ENCODE results near the gene CDT1.

The CDT1 gene

DNA sequence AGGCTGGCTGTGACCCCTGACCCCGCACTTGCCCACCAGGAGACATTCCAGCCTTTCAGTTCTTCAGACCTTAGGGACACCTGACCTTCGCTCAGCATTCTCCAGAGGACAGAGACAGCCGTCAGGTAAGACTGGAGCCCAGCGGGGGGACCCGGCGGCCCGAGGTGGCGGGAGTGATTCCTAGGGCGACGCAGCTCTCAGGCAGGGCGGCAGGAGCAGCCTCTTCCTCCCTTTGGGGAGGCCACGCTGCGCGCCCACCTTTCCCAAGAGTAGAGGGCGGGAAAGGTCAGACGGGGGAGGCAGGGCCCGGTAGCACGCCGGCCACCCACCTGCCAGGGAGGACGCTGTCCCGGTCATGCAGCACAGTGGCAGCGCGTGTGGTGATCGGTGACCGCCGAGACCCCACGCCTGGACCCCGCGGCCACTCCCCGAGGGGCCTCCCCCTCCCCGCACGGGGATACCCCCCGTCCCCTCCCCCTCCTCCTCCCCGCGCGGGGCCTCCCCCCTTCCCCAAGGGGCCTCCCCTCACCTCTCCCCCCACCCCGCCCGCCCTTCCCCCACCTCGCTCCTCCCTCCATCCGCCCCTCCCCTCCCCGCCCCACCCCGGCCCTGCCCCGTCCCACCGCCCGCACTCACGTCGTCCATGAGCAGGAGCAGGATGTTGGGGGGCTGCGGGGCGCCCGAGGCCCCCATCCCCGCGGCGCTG, 52.7 kb downstream of the CDT1 start:
- ChIA-PET CTCF (interaction anchor here (1.6 kb wide), 1 partner anchor 17 kb away, joined by 7 read pairs; no protein-coding TSS in a partner anchor), POLR2A (ENCODE audit: low non-redundant PET) (no interaction called here)
- DNase-seq (ENCODE audit: low spot score) = peak; percentile 11
- H3K27ac ChIP-seq = peak overlapping the region; percentile 74
- TF ChIP-seq, protein P1, sequence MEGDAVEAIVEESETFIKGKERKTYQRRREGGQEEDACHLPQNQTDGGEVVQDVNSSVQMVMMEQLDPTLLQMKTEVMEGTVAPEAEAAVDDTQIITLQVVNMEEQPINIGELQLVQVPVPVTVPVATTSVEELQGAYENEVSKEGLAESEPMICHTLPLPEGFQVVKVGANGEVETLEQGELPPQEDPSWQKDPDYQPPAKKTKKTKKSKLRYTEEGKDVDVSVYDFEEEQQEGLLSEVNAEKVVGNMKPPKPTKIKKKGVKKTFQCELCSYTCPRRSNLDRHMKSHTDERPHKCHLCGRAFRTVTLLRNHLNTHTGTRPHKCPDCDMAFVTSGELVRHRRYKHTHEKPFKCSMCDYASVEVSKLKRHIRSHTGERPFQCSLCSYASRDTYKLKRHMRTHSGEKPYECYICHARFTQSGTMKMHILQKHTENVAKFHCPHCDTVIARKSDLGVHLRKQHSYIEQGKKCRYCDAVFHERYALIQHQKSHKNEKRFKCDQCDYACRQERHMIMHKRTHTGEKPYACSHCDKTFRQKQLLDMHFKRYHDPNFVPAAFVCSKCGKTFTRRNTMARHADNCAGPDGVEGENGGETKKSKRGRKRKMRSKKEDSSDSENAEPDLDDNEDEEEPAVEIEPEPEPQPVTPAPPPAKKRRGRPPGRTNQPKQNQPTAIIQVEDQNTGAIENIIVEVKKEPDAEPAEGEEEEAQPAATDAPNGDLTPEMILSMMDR (conservative IDR thresholded peaks at IDR 0.05; ENCODE audit: low read depth) = no peak

DNA sequence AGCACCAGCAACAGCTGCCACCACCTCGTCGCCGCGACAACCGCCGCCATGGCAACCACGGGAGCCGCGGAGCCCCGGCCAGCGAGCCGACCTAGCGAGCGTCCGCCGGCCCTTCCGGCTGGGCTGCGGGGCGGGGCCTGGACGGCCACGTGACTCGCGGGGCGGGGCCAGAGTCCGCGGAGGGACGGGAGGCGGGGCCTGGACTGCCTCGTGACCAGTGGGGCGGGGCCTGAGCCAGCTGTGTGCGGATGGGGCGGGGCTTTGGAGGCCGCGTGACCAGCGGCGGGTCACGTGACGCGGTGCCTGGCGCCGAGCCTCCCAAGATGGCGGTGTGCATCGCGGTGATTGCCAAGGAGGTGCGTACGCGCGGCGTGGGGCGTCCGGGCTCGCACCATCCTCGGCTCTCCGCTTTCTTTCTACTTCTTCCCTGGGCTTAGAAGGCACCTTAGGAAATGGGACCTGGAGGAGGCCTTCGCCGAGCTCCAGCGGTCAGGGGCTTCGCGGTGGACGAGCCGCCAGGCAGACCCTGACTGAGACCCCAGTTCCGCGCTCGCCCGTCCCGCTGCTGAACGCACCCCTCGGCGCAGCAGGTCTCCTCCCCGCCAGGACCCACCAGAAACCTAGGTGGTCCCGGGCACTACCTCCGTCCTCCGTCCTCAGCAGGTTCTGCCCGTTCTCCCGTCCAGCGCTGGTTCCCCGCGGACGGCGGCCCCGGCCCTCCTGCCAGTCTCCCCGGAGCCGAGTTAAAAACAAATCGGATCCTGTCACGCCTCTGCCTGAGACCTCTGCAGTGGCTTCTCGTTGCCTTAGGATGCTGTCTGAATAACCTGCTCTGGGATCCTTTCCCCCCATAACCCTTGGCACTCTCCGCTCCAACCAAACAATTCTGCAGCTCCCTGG, 53.5 kb downstream of the CDT1 start, which contains the start of the genes GALNS and TRAPPC2L:
Gene GALNS (minus strand): TSS at position 120 of the 900 bp plus-strand sequence. CDS start 70 bp downstream, at position 50.
Gene TRAPPC2L (plus strand): TSS at position 300 of the 900 bp plus-strand sequence. CDS start 24 bp downstream, at position 324.
- POLR2A ChIA-PET (ENCODE audit: low non-redundant PET) = no interaction called here
- H3K27ac ChIP-seq = peak within 1 kb of the TSS; percentile 74

DNA sequence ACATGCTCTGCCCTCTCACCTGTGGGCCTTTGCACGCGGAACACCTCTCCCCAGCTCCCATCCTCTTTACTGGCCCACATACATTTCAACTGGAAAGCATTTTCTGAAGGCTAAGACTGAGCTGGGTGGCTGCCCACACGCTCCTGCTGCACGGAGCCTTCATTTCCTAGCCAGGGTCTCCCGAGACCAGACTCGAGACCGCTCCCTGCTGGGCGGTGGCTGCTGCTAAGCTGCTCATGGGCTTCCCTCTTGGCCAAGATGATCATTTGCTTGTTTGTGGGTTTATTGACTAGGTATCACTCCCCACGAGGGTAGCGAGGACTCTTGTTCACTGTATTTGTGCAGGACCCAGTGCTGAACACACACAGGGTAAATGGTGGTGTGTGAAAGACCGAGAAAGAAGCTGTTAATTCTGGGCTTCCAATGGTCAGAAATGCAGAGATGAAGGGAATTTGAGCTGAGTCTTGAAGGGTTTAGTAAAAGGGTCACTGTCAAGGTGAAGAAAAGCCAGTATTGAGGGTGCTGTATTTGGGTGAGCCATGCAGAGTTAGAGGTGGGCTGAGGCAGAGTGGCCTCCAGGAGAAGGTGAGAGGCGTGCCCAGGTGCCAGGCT, 54.2 kb downstream of the CDT1 start:
- peak overlapping the region; percentile 74 for H3K27ac ChIP-seq
- ChIA-PET POLR2A (ENCODE audit: low non-redundant PET) (no interaction called here), CTCF (interaction anchor here (0.5 to 1.6 kb wide), 8 partner anchors 16 to 295 kb away, joined by 3 to 7 read pairs (median 4); no protein-coding TSS in a partner anchor)
- peak; percentile 52 for DNase-seq (ENCODE audit: low spot score)
- TF ChIP-seq, protein P1 (conservative IDR thresholded peaks at IDR 0.05; ENCODE audit: low read depth) = peak; percentile 66

More for the DNA sequence above, 53.5 kb downstream of the CDT1 start, which contains the start of the genes GALNS and TRAPPC2L:
- CTCF ChIA-PET = interaction anchor here (0.6 to 1.6 kb wide), 7 partner anchors 17 to 295 kb away, joined by 3 to 7 read pairs (median 4); no protein-coding TSS in a partner anchor
- TF ChIP-seq, protein P1 (conservative IDR thresholded peaks at IDR 0.05; ENCODE audit: low read depth) = no peak
- peak; percentile 98 for DNase-seq (ENCODE audit: low spot score)
